Measurements from ENCODE around the gene THSD7B.
"Not testable (repeated sequence)": the region's sequence is repeated elsewhere in the genome, so short reads cannot be mapped to it uniquely, and the experiment has no call there.

The THSD7B gene

GRCh38 chr2:137261881-137262585 is 496.7 kb downstream of the THSD7B start:
- no peak for DNase-seq

GRCh38 chr2:137262594-137262993 is 497.2 kb downstream of the THSD7B start:
- no peak for DNase-seq

- no peak for DNase-seq
These were observed 522.7 kb downstream of the THSD7B start for GRCh38 chr2:137287913-137288639.

- DNase-seq, result no peak
These were observed 526.7 kb downstream of the THSD7B start for GRCh38 chr2:137291836-137292570.

- DNase-seq, result no peak
These were observed 533.0 kb downstream of the THSD7B start for GRCh38 chr2:137298377-137298776.

GRCh38 chr2:137300987-137301386 is 535.6 kb downstream of the THSD7B start:
- DNase-seq, result no peak

- no peak for DNase-seq
These were observed 537.6 kb downstream of the THSD7B start for GRCh38 chr2:137302957-137303356.

GRCh38 chr2:137316075-137316474 is 550.7 kb downstream of the THSD7B start:
- no peak for DNase-seq

- no peak for DNase-seq
These were observed 556.2 kb downstream of the THSD7B start for GRCh38 chr2:137321566-137321965.

GRCh38 chr2:137331562-137331961 is 566.2 kb downstream of the THSD7B start:
- DNase-seq, result not testable (repeated sequence)

GRCh38 chr2:137333386-137334165 is 568.2 kb downstream of the THSD7B start:
- DNase-seq, result no peak

GRCh38 chr2:137336067-137336466 is 570.7 kb downstream of the THSD7B start:
- DNase-seq, result no peak

GRCh38 chr2:137339051-137339450 is 573.7 kb downstream of the THSD7B start:
- no peak for DNase-seq

- DNase-seq, result no peak
These were observed 580.6 kb downstream of the THSD7B start for GRCh38 chr2:137345994-137346393.

GRCh38 chr2:137348301-137348700 is 583.0 kb downstream of the THSD7B start:
- DNase-seq, result no peak

GRCh38 chr2:137357634-137358033 is 592.3 kb downstream of the THSD7B start:
- DNase-seq, result no peak

- no peak for DNase-seq
These were observed 602.0 kb downstream of the THSD7B start for GRCh38 chr2:137367361-137367760.

GRCh38 chr2:137369106-137369505 is 603.8 kb downstream of the THSD7B start:
- no peak for DNase-seq

- DNase-seq, result no peak
These were observed 613.8 kb downstream of the THSD7B start for GRCh38 chr2:137379186-137379585.

- no peak for DNase-seq
These were observed 615.3 kb downstream of the THSD7B start for GRCh38 chr2:137380610-137381009.

GRCh38 chr2:137381731-137382130 is 616.4 kb downstream of the THSD7B start:
- no peak for DNase-seq

GRCh38 chr2:137383391-137383790 is 618.0 kb downstream of the THSD7B start:
- no peak for DNase-seq

GRCh38 chr2:137387044-137387443 is 621.7 kb downstream of the THSD7B start:
- DNase-seq, result no peak

Data from suppressor macrophage treated with lipopolysaccharide for 4 hours (primary cell).